Central memory CD8-positive, alpha-beta T cell (primary cell): ENCODE results near the gene WDR31.

Experiments used
- ATAC-seq: fragments of 150-1000 bp; cut with Tn5 transposase; replicated peaks from 2 replicates; pipeline ENCODE4 v1.10.0; 2022; ENCODE audit warnings: mild to moderate bottlenecking, moderate FRiP score, moderate number of reproducible peaks; ENCODE audit not compliant: poor library complexity, severe bottlenecking; ENCODE audit errors: extremely low read depth
- DNase-seq, 2 donors: peaks; one replicate each; pipeline ENCODE4 v3.0.0; 2021; ENCODE audit warnings: low spot score in 2 of 2
- H3K27ac Mint-ChIP-seq: one replicate; pipeline ENCODE4 v1.8.0; 2022; ENCODE audit warnings: low read depth, mild to moderate bottlenecking, moderate library complexity, mixed read lengths
- H3K27me3 Mint-ChIP-seq: one replicate; pipeline ENCODE4 v1.8.0; 2022; ENCODE audit warnings: mixed read lengths
- H3K36me3 Mint-ChIP-seq: one replicate; pipeline ENCODE4 v1.8.0; 2022; ENCODE audit warnings: mild to moderate bottlenecking, moderate library complexity, mixed read lengths; ENCODE audit not compliant: insufficient read depth
- H3K4me1 Mint-ChIP-seq: one replicate; pipeline ENCODE4 v1.8.0; 2022; ENCODE audit warnings: mixed read lengths
- H3K4me3 Mint-ChIP-seq: one replicate; pipeline ENCODE4 v1.8.0; 2022; ENCODE audit warnings: mild to moderate bottlenecking, moderate library complexity, mixed read lengths
- H3K9me3 Mint-ChIP-seq: one replicate; pipeline ENCODE4 v1.8.0; 2022; ENCODE audit warnings: mixed read lengths

WDR31 gene

DNA sequence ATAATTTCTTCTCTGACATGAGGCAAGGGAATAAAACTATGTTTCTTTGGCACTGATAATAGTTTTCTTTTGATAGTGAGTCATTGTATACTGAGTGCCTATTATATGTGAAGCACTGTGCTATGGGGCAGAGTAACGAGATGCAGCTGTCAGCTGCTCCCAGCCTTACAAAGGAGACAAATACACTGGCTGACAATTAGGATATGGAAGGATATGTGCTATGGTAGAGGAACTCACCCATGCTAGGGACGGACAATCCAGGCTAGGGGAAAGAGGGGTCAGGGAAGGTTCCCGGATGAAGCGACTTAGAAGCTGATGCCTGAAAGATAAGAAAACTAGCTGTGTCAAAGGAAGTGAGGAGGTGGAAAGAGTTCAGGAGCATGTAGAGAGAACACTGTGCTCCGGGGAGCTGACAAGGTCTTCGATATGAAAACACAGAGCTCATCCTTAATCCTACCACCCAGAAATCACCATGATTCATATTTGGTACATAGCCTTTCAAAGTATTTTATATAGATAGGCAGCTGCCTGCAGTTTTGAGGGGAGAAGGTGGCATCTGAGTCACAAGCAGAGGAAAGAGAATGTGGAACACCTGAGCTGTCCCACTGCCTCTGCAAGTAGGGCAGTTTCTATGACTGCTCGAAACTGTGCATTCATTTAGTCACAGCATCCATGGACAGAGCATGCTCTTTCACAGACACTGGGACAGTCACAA lies 21.4 kb upstream of the WDR31 start:
- Mint-ChIP-seq H3K27ac (no peak overlapping the region), H3K4me1 (no peaks in the 10 kb centered on the region), H3K4me3 (no peak overlapping the region), H3K36me3 (no peaks in the 10 kb centered on the region), H3K9me3 (no peaks in the 10 kb centered on the region), H3K27me3 (no peaks in the 10 kb centered on the region)
- DNase-seq: no peak
- ATAC-seq: no peak

DNA sequence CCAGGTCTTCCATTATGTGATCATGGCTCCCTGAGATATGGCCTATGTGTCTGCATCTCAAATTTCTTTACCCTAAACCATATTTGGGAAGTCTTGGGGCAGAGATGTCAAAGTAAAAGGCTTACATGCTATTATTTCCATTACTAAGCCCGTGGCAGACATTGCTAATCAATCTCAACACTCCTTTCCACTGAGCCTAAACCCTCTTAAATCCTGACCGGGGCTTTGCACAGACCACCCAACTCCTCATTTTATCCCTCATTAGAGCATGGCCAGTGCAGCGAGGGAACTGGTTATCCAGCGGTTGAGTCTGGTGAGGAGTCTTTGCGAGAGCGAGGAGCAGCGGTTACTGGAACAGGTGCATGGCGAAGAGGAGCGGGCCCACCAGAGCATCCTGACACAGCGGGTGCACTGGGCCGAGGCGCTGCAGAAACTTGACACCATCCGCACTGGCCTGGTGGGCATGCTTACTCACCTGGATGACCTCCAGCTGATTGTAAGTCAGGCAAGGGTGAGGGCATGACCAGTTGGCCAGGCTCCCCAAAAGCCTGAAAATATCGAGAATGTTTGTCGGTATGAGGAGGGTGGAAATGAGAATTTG lies 20.3 kb upstream of the WDR31 start:
- ATAC-seq (no peak), DNase-seq (no peak)
- Mint-ChIP-seq H3K9me3 (no peaks in the 10 kb centered on the region), H3K4me1 (no peaks in the 10 kb centered on the region), H3K27ac (no peak overlapping the region), H3K27me3 (no peaks in the 10 kb centered on the region), H3K4me3 (no peak overlapping the region), H3K36me3 (no peaks in the 10 kb centered on the region)

DNA sequence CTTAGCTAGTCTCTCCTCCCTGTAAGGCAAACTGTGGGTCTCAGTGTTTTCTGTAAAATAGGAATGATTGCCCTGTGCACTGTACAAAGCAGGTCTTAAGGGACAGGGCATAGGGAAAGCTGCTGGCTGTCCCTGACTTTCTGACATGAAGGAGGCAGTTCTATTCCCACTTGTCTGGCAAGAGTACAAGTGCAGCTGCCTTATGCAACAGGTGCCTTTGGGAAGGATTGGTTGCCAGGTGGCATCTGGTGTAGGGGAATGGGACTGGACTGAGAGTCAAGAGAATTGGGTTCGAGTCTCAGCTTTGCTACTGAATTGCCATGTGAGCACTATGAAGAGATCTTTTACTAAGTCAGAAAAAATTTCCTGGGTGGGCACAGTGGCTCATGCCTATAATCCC lies 19.3 kb upstream of the WDR31 start:
- Mint-ChIP-seq H3K4me1 (no peaks in the 10 kb centered on the region), H3K27me3 (no peaks in the 10 kb centered on the region), H3K4me3 (no peak overlapping the region), H3K36me3 (no peaks in the 10 kb centered on the region), H3K27ac (no peak overlapping the region), H3K9me3 (no peaks in the 10 kb centered on the region)
- ATAC-seq (no peak), DNase-seq (no peak)

DNA sequence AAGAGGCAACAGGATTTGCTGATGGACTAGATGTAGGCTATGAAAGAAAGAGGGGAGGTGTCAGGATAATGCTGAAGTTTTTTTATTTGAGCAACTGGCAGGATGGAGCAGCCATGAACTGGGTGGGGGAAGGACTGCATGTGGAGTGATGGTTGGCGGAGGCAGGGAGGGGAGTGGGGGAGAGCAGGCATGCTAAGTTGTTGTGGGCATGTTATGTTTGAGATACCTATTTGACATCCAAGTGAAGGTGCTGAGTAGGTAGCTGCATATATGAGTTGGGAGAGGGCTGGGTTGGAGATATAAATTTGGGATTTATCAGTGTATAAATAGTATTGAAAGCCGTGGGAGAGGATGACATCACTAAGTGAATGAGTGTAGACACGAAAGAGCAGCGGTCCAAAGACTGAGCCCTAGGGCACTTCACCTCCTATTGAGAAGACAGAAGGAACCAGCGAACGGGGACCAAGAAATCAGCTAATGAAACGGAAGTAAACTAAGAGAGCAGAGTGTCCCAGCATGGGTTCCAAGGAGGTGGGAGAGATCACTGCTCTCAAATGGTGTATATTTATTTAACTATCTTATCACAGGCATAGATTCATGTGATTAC lies 16.7 kb upstream of the WDR31 start:
- DNase-seq (no peak), ATAC-seq (no peak)
- no peak overlapping the region for H3K27ac Mint-ChIP-seq
- H3K9me3 Mint-ChIP-seq: no peaks in the 10 kb centered on the region
- H3K4me3 Mint-ChIP-seq: no peak overlapping the region
- H3K27me3 Mint-ChIP-seq: peaks cover 14% of the 10 kb centered on the region
- no peaks in the 10 kb centered on the region for H3K36me3 Mint-ChIP-seq
- no peaks in the 10 kb centered on the region for H3K4me1 Mint-ChIP-seq

DNA sequence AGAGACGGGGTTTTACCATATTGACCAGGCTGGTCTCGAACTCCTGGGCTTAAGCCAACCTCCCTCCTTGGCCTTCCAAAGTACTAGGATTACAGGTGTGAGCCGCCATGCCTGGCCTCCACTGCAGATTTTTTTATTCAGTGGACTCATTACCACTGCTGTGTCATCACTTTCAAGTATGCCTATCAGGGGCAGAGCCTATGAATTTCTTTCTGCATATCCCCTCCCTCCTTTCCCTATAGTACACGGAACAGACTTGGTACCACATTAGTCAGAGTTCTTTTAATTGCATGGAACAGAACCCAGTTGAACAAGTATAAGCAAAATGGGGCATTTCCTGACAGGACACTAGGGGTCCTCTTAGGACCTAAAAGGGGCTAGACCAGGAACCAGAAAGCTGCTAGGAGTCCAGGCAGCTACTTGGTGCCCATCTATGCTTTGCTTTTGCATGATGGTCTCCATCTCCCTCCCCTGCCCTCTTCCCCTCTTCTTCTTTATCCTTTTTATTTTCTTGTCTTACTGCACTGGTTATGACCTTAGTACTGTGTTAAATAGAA lies 15.0 kb upstream of the WDR31 start:
- H3K36me3 Mint-ChIP-seq: peaks cover 5% of the 10 kb centered on the region
- ATAC-seq (no peak), DNase-seq (no peak)
- no peaks in the 10 kb centered on the region for H3K9me3 Mint-ChIP-seq
- H3K27me3 Mint-ChIP-seq: peaks cover 30% of the 10 kb centered on the region
- H3K4me3 Mint-ChIP-seq: no peak overlapping the region
- peaks cover 14% of the 10 kb centered on the region for H3K4me1 Mint-ChIP-seq
- no peak overlapping the region for H3K27ac Mint-ChIP-seq

DNA sequence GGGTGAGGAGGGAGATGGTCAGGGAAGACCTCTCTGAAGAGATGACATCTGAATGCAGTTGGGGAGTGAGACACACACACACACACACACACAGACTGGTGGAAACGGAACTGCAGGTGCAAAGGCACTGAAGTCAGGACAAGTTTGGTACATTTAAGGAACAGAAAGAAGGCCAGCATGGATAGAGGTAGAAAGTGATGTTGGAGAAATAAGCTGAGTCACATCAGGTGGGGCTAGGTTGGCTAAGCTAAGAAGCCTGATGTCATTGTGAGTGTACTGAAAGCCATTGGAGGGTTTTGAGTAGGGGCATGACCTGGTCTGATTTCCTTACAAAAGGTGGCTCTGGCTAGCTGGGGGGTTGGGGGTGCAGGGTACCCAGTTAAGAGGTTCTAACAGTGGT lies 12.3 kb upstream of the WDR31 start:
- peaks cover 5% of the 10 kb centered on the region for H3K36me3 Mint-ChIP-seq
- no peak for ATAC-seq
- H3K27me3 Mint-ChIP-seq: peaks cover 39% of the 10 kb centered on the region

DNA sequence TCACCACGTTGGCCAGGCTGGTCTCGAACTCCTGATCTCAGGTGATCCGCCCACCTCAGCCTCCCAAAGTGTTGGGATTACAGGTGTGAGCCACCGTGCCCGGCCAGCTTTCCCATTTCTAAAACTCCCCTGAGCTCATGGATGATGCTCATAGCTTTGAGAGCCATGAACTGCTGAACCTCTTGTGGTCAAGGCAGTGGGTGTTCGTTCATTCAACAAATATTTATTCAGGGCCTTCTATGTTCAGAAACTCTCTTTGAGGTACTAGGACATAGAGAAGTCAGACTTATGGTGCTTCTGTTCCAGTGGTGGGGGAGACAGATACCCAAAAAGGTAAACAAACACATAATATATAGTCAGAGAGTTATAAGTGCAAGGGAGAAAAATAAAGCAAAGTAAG lies 11.9 kb upstream of the WDR31 start:
- DNase-seq (no peak), ATAC-seq (no peak)
- Mint-ChIP-seq H3K4me1 (peaks cover 18% of the 10 kb centered on the region), H3K4me3 (no peak overlapping the region), H3K9me3 (no peaks in the 10 kb centered on the region), H3K36me3 (peaks cover 5% of the 10 kb centered on the region), H3K27ac (no peak overlapping the region), H3K27me3 (peaks cover 42% of the 10 kb centered on the region)

More for the DNA sequence above, 12.3 kb upstream of the WDR31 start:
- no peaks in the 10 kb centered on the region for H3K9me3 Mint-ChIP-seq
- H3K4me3 Mint-ChIP-seq: no peak overlapping the region
- H3K27ac Mint-ChIP-seq: no peak overlapping the region
- peaks cover 18% of the 10 kb centered on the region for H3K4me1 Mint-ChIP-seq
- no peak for DNase-seq

DNA sequence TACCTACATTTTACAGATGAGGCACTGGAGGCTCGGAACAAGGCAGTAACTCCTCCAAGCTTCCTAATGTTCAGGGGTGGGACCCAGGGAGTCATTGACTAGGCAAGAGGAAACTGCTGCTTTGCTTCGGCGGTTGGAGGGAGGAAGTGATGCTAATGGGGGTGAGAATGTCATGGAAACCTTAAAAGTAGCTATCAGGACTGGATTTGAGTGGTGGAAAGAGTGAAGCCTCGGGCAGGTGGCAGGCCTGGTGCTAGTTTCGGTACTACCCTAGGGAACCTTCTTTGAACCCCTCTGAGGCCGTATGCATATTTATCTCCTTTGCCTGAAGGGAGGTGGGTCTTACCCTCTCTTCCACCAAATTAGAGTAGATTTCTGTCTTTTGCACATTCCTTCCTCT lies 10.9 kb upstream of the WDR31 start:
- H3K4me3 Mint-ChIP-seq: peak overlapping the region; percentile 82
- H3K27ac Mint-ChIP-seq: no peak overlapping the region
- peaks cover 5% of the 10 kb centered on the region for H3K36me3 Mint-ChIP-seq
- peaks cover 18% of the 10 kb centered on the region for H3K4me1 Mint-ChIP-seq
- DNase-seq: no peak
- peaks cover 42% of the 10 kb centered on the region for H3K27me3 Mint-ChIP-seq
- no peaks in the 10 kb centered on the region for H3K9me3 Mint-ChIP-seq
- peak; percentile 57 for ATAC-seq

DNA sequence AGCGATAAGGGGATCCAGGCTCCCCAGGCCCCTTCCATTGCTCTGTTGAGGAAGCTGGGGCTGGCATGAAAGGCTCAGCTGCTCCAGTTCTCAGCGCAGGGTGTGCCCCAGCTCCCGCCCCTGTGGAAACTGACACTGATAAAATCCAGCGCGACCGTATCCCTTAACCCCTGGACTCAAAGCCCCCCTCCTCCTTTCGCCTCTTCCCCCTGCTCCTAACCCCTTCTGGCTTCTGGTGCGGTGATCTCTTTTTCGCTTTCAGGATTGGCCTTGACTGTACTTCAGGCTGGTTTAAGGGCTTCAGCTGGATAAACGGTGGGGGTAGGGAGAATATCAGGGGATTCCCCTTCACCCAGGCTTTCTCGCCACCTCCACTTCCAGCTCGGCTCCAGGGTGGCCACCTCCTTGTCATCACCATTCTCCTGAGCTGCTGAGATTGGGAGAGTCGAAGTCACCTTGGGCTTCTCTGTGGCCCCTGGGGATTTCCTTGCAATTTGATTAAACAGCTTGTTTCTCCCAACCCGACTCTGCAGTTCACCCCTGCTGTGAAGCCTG lies 10.1 kb upstream of the WDR31 start:
- no peak overlapping the region for H3K27ac Mint-ChIP-seq
- peak; percentile 21 for ATAC-seq

DNA sequence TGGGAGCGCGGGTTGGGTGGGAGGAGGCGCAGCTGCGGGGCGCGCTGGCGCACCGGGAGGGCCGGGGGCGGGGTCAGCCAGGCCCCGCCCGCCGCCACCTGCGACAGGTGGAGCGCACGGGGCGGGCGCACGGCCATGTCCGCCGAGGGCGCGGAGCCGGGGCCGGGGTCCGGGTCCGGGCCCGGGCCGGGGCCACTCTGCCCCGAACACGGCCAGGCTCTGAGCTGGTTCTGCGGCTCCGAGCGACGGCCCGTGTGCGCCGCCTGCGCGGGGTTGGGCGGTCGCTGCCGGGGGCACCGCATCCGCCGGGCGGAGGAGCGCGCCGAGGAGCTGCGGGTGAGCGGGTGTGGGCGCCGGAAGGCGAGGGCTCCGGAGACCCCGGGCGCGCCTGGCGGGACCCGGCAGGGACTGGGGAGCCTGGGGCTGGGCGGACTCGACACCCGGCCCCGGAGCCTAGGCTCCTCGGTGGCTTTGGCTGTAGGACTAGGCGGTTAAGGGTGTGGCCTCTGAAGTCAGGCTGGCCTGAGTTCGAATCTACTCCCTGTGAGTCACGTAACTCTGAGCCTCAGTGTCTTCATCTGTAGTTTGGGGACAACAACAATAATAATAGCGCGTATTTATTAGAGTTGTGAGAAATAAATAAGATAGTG lies 9.5 kb upstream of the WDR31 start, which contains the start of gene BSPRY:
Gene BSPRY (plus strand): TSS at position 97 of the 650 bp plus-strand sequence. CDS start 39 bp downstream, at position 136.
- DNase-seq (no peak), ATAC-seq (peak; percentile 50)
- Mint-ChIP-seq H3K27me3 (peaks cover 42% of the 10 kb centered on the region), H3K27ac (no peak within 1 kb of the TSS), H3K36me3 (peaks cover 5% of the 10 kb centered on the region), H3K9me3 (no peaks in the 10 kb centered on the region), H3K4me3 (peak within 1 kb of the TSS; percentile 82), H3K4me1 (peaks cover 18% of the 10 kb centered on the region)

More for the DNA sequence above, 10.1 kb upstream of the WDR31 start:
- peaks cover 42% of the 10 kb centered on the region for H3K27me3 Mint-ChIP-seq
- H3K4me1 Mint-ChIP-seq: peaks cover 18% of the 10 kb centered on the region
- no peak for DNase-seq
- H3K36me3 Mint-ChIP-seq: peaks cover 5% of the 10 kb centered on the region
- peak overlapping the region; percentile 82 for H3K4me3 Mint-ChIP-seq
- no peaks in the 10 kb centered on the region for H3K9me3 Mint-ChIP-seq

DNA sequence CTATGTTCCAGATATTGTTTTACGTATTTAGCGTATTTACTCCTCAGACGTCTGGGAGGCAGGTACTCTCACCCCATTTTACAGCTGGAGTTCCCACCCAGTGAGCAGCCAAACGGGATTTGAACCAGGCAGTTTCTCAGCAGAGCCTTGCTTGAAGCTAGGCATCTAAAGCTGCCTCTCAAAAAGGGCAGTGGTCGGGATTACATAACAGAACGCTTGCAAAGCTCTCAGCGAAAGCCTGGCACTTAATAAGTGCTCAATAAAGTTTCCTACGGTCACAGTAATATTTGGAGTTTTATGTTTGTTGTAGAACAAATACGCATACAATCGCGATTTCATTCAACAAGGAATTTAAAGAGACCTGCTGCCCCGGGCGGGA lies 9.0 kb upstream of the WDR31 start:
- Mint-ChIP-seq H3K27ac (no peak overlapping the region), H3K27me3 (peaks cover 42% of the 10 kb centered on the region), H3K4me1 (peaks cover 18% of the 10 kb centered on the region), H3K9me3 (no peaks in the 10 kb centered on the region), H3K4me3 (peak overlapping the region; percentile 72), H3K36me3 (peaks cover 5% of the 10 kb centered on the region)
- no peak for DNase-seq
- no peak for ATAC-seq

DNA sequence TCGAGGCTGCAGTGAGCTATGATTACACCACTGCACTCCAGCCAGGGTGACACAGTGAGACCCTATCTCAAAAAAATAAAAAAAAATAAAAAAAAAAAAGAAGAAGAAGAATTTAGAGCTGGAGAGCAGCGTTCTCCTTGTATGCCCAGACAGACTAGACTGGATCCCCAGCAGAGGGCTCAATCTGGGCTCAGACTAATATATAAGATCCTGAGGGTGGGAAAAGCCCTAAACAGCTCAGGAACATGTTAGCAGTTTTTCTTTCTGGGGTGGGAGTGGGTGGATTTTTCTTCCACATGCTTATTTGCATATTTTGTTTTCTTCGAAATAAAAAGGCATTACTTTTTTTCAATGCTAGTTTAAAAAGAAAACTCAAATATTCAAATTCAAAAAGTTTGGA lies 8.4 kb upstream of the WDR31 start:
- Mint-ChIP-seq H3K36me3 (peaks cover 5% of the 10 kb centered on the region), H3K27me3 (peaks cover 42% of the 10 kb centered on the region), H3K9me3 (no peaks in the 10 kb centered on the region), H3K4me1 (peaks cover 18% of the 10 kb centered on the region), H3K27ac (no peak overlapping the region), H3K4me3 (no peak overlapping the region)
- DNase-seq (no peak), ATAC-seq (no peak)
